ENCODE results near the gene HLTF.

Gene HLTF

GRCh38 chr3:149058198-149058597 is 28.1 kb downstream of the HLTF start:
- TF ChIP-seq SIN3A (IDR thresholded peaks at IDR 0.05; ENCODE audit: borderline replicate concordance, insufficient read depth, low read length) (no peak), FOXP2 (optimal IDR thresholded peaks at IDR 0.05; ENCODE audit: borderline replicate concordance, extremely low read depth, extremely low read length, insufficient read depth) (no peak), TAF1 (IDR thresholded peaks at IDR 0.05; ENCODE audit: borderline replicate concordance, insufficient read depth, low read length) (no peak), REST (IDR thresholded peaks at IDR 0.05; ENCODE audit: insufficient read depth in 1 of 2, low read depth in 2 of 2, low read length in 2 of 2) (no peak), POLR2AphosphoS5 (IDR thresholded peaks at IDR 0.05; ENCODE audit: low read depth, low read length) (no peak)

GRCh38 chr3:149055575-149055974 is 30.8 kb downstream of the HLTF start:
- TF ChIP-seq SIN3A (IDR thresholded peaks at IDR 0.05; ENCODE audit: borderline replicate concordance, insufficient read depth, low read length) (no peak), FOXP2 (optimal IDR thresholded peaks at IDR 0.05; ENCODE audit: borderline replicate concordance, extremely low read depth, extremely low read length, insufficient read depth) (no peak), REST (IDR thresholded peaks at IDR 0.05; ENCODE audit: insufficient read depth in 1 of 2, low read depth in 2 of 2, low read length in 2 of 2) (no peak), TAF1 (IDR thresholded peaks at IDR 0.05; ENCODE audit: borderline replicate concordance, insufficient read depth, low read length) (no peak), POLR2AphosphoS5 (IDR thresholded peaks at IDR 0.05; ENCODE audit: low read depth, low read length) (no peak)

- TF ChIP-seq SIN3A (IDR thresholded peaks at IDR 0.05; ENCODE audit: borderline replicate concordance, insufficient read depth, low read length): no peak
- no peak for TF ChIP-seq FOXP2 (optimal IDR thresholded peaks at IDR 0.05; ENCODE audit: borderline replicate concordance, extremely low read depth, extremely low read length, insufficient read depth)
- no peak for TF ChIP-seq TAF1 (IDR thresholded peaks at IDR 0.05; ENCODE audit: borderline replicate concordance, insufficient read depth, low read length)
- no peak for TF ChIP-seq REST (IDR thresholded peaks at IDR 0.05; ENCODE audit: insufficient read depth in 1 of 2, low read depth in 2 of 2, low read length in 2 of 2)
- no peak for TF ChIP-seq POLR2AphosphoS5 (IDR thresholded peaks at IDR 0.05; ENCODE audit: low read depth, low read length)
Observed at GRCh38 chr3:149044339-149045083, 41.8 kb downstream of the HLTF start.

- TF ChIP-seq POLR2AphosphoS5 (IDR thresholded peaks at IDR 0.05; ENCODE audit: low read depth, low read length) (no peak), FOXP2 (optimal IDR thresholded peaks at IDR 0.05; ENCODE audit: borderline replicate concordance, extremely low read depth, extremely low read length, insufficient read depth) (no peak), TAF1 (IDR thresholded peaks at IDR 0.05; ENCODE audit: borderline replicate concordance, insufficient read depth, low read length) (no peak), REST (IDR thresholded peaks at IDR 0.05; ENCODE audit: insufficient read depth in 1 of 2, low read depth in 2 of 2, low read length in 2 of 2) (no peak), SIN3A (IDR thresholded peaks at IDR 0.05; ENCODE audit: borderline replicate concordance, insufficient read depth, low read length) (no peak)
Observed at GRCh38 chr3:149042789-149043386, 43.4 kb downstream of the HLTF start.
